ENCODE results near the gene RUNX2.

RUNX2 gene

GRCh38 chr6:45344900-45345299, 16.8 kb downstream of the RUNX2 start:
- H3K27ac ChIP-seq (ENCODE audit: low read depth, low read length), result no peak overlapping the region
- no peak overlapping the region for H3K9ac ChIP-seq (ENCODE audit: low read length in 5 of 5)
- H3K9me3 ChIP-seq (ENCODE audit: control insufficient read depth in 5 of 5, low read length in 5 of 5), result no peaks in the 10 kb centered on the region
- H3K4me1 ChIP-seq (ENCODE audit: control insufficient read depth in 5 of 5, insufficient read depth in 5 of 5, low read length in 5 of 5), result no peaks in the 10 kb centered on the region
- H3K4me3 ChIP-seq (ENCODE audit: low read depth in 1 of 5, low read length in 5 of 5), result no peak overlapping the region
- H3K36me3 ChIP-seq (ENCODE audit: control insufficient read depth in 5 of 5, insufficient read depth in 5 of 5, low read length in 5 of 5), result no peaks in the 10 kb centered on the region
- H3K27me3 ChIP-seq (ENCODE audit: control insufficient read depth in 5 of 5, insufficient read depth in 4 of 5, low read length in 5 of 5), result no peaks in the 10 kb centered on the region

GRCh38 chr6:45350186-45350710, 22.1 kb downstream of the RUNX2 start:
- Histone ChIP-seq H3K9me3 (ENCODE audit: control insufficient read depth in 5 of 5, low read length in 5 of 5) (no peaks in the 10 kb centered on the region), H3K9ac (ENCODE audit: low read length in 5 of 5) (no peak overlapping the region), H3K4me3 (ENCODE audit: low read depth in 1 of 5, low read length in 5 of 5) (no peak overlapping the region), H3K4me1 (ENCODE audit: control insufficient read depth in 5 of 5, insufficient read depth in 5 of 5, low read length in 5 of 5) (no peaks in the 10 kb centered on the region), H3K27me3 (ENCODE audit: control insufficient read depth in 5 of 5, insufficient read depth in 4 of 5, low read length in 5 of 5) (no peaks in the 10 kb centered on the region), H3K27ac (ENCODE audit: low read depth, low read length) (no peak overlapping the region), H3K36me3 (ENCODE audit: control insufficient read depth in 5 of 5, insufficient read depth in 5 of 5, low read length in 5 of 5) (no peaks in the 10 kb centered on the region)

- no peak overlapping the region for H3K9ac ChIP-seq (ENCODE audit: low read length in 5 of 5)
- H3K4me1 ChIP-seq (ENCODE audit: control insufficient read depth in 5 of 5, insufficient read depth in 5 of 5, low read length in 5 of 5), result no peaks in the 10 kb centered on the region
These were observed 22.9 kb downstream of the RUNX2 start for GRCh38 chr6:45351076-45351475.

GRCh38 chr6:45351667-45352066, 23.5 kb downstream of the RUNX2 start:
- Histone ChIP-seq H3K4me3 (ENCODE audit: low read depth in 1 of 5, low read length in 5 of 5) (no peak overlapping the region), H3K4me1 (ENCODE audit: control insufficient read depth in 5 of 5, insufficient read depth in 5 of 5, low read length in 5 of 5) (no peaks in the 10 kb centered on the region), H3K9me3 (ENCODE audit: control insufficient read depth in 5 of 5, low read length in 5 of 5) (no peaks in the 10 kb centered on the region), H3K9ac (ENCODE audit: low read length in 5 of 5) (no peak overlapping the region), H3K36me3 (ENCODE audit: control insufficient read depth in 5 of 5, insufficient read depth in 5 of 5, low read length in 5 of 5) (no peaks in the 10 kb centered on the region), H3K27me3 (ENCODE audit: control insufficient read depth in 5 of 5, insufficient read depth in 4 of 5, low read length in 5 of 5) (no peaks in the 10 kb centered on the region), H3K27ac (ENCODE audit: low read depth, low read length) (no peak overlapping the region)

More at GRCh38 chr6:45351076-45351475, 22.9 kb downstream of the RUNX2 start:
- no peaks in the 10 kb centered on the region for H3K9me3 ChIP-seq (ENCODE audit: control insufficient read depth in 5 of 5, low read length in 5 of 5)
- no peaks in the 10 kb centered on the region for H3K36me3 ChIP-seq (ENCODE audit: control insufficient read depth in 5 of 5, insufficient read depth in 5 of 5, low read length in 5 of 5)
- H3K27ac ChIP-seq (ENCODE audit: low read depth, low read length), result no peak overlapping the region
- no peak overlapping the region for H3K4me3 ChIP-seq (ENCODE audit: low read depth in 1 of 5, low read length in 5 of 5)
- H3K27me3 ChIP-seq (ENCODE audit: control insufficient read depth in 5 of 5, insufficient read depth in 4 of 5, low read length in 5 of 5), result no peaks in the 10 kb centered on the region

- H3K9ac ChIP-seq (ENCODE audit: low read length in 5 of 5), result no peak overlapping the region
- H3K4me1 ChIP-seq (ENCODE audit: control insufficient read depth in 5 of 5, insufficient read depth in 5 of 5, low read length in 5 of 5), result no peaks in the 10 kb centered on the region
- H3K9me3 ChIP-seq (ENCODE audit: control insufficient read depth in 5 of 5, low read length in 5 of 5), result no peaks in the 10 kb centered on the region
- H3K27ac ChIP-seq (ENCODE audit: low read depth, low read length), result no peak overlapping the region
- H3K27me3 ChIP-seq (ENCODE audit: control insufficient read depth in 5 of 5, insufficient read depth in 4 of 5, low read length in 5 of 5), result no peaks in the 10 kb centered on the region
- H3K4me3 ChIP-seq (ENCODE audit: low read depth in 1 of 5, low read length in 5 of 5), result no peak overlapping the region
- H3K36me3 ChIP-seq (ENCODE audit: control insufficient read depth in 5 of 5, insufficient read depth in 5 of 5, low read length in 5 of 5), result no peaks in the 10 kb centered on the region
These were observed 25.5 kb downstream of the RUNX2 start for GRCh38 chr6:45353654-45354053.

- Histone ChIP-seq H3K9ac (ENCODE audit: low read length in 5 of 5) (no peak overlapping the region), H3K4me1 (ENCODE audit: control insufficient read depth in 5 of 5, insufficient read depth in 5 of 5, low read length in 5 of 5) (no peaks in the 10 kb centered on the region), H3K4me3 (ENCODE audit: low read depth in 1 of 5, low read length in 5 of 5) (no peak overlapping the region)
These were observed 36.3 kb downstream of the RUNX2 start for GRCh38 chr6:45364466-45364865.

GRCh38 chr6:45365036-45365435, 36.9 kb downstream of the RUNX2 start:
- Histone ChIP-seq H3K4me3 (ENCODE audit: low read depth in 1 of 5, low read length in 5 of 5) (no peak overlapping the region), H3K9ac (ENCODE audit: low read length in 5 of 5) (no peak overlapping the region), H3K27ac (ENCODE audit: low read depth, low read length) (no peak overlapping the region), H3K9me3 (ENCODE audit: control insufficient read depth in 5 of 5, low read length in 5 of 5) (no peaks in the 10 kb centered on the region), H3K4me1 (ENCODE audit: control insufficient read depth in 5 of 5, insufficient read depth in 5 of 5, low read length in 5 of 5) (no peaks in the 10 kb centered on the region), H3K27me3 (ENCODE audit: control insufficient read depth in 5 of 5, insufficient read depth in 4 of 5, low read length in 5 of 5) (no peaks in the 10 kb centered on the region), H3K36me3 (ENCODE audit: control insufficient read depth in 5 of 5, insufficient read depth in 5 of 5, low read length in 5 of 5) (no peaks in the 10 kb centered on the region)

More at GRCh38 chr6:45364466-45364865, 36.3 kb downstream of the RUNX2 start:
- H3K27ac ChIP-seq (ENCODE audit: low read depth, low read length), result no peak overlapping the region
- no peaks in the 10 kb centered on the region for H3K36me3 ChIP-seq (ENCODE audit: control insufficient read depth in 5 of 5, insufficient read depth in 5 of 5, low read length in 5 of 5)
- H3K9me3 ChIP-seq (ENCODE audit: control insufficient read depth in 5 of 5, low read length in 5 of 5), result no peaks in the 10 kb centered on the region
- no peaks in the 10 kb centered on the region for H3K27me3 ChIP-seq (ENCODE audit: control insufficient read depth in 5 of 5, insufficient read depth in 4 of 5, low read length in 5 of 5)

- H3K36me3 ChIP-seq (ENCODE audit: control insufficient read depth in 5 of 5, insufficient read depth in 5 of 5, low read length in 5 of 5), result no peaks in the 10 kb centered on the region
- H3K4me3 ChIP-seq (ENCODE audit: low read depth in 1 of 5, low read length in 5 of 5), result no peak overlapping the region
- no peaks in the 10 kb centered on the region for H3K9me3 ChIP-seq (ENCODE audit: control insufficient read depth in 5 of 5, low read length in 5 of 5)
- no peaks in the 10 kb centered on the region for H3K27me3 ChIP-seq (ENCODE audit: control insufficient read depth in 5 of 5, insufficient read depth in 4 of 5, low read length in 5 of 5)
- H3K9ac ChIP-seq (ENCODE audit: low read length in 5 of 5), result no peak overlapping the region
- no peak overlapping the region for H3K27ac ChIP-seq (ENCODE audit: low read depth, low read length)
- no peaks in the 10 kb centered on the region for H3K4me1 ChIP-seq (ENCODE audit: control insufficient read depth in 5 of 5, insufficient read depth in 5 of 5, low read length in 5 of 5)
These were observed 38.4 kb downstream of the RUNX2 start for GRCh38 chr6:45366534-45366933.

GRCh38 chr6:45367999-45368398, 39.9 kb downstream of the RUNX2 start:
- Histone ChIP-seq H3K27me3 (ENCODE audit: control insufficient read depth in 5 of 5, insufficient read depth in 4 of 5, low read length in 5 of 5) (no peaks in the 10 kb centered on the region), H3K4me3 (ENCODE audit: low read depth in 1 of 5, low read length in 5 of 5) (no peak overlapping the region), H3K4me1 (ENCODE audit: control insufficient read depth in 5 of 5, insufficient read depth in 5 of 5, low read length in 5 of 5) (no peaks in the 10 kb centered on the region), H3K36me3 (ENCODE audit: control insufficient read depth in 5 of 5, insufficient read depth in 5 of 5, low read length in 5 of 5) (no peaks in the 10 kb centered on the region), H3K9ac (ENCODE audit: low read length in 5 of 5) (no peak overlapping the region), H3K27ac (ENCODE audit: low read depth, low read length) (no peak overlapping the region), H3K9me3 (ENCODE audit: control insufficient read depth in 5 of 5, low read length in 5 of 5) (no peaks in the 10 kb centered on the region)

- Histone ChIP-seq H3K9ac (ENCODE audit: low read length in 5 of 5) (no peak overlapping the region), H3K4me3 (ENCODE audit: low read depth in 1 of 5, low read length in 5 of 5) (no peak overlapping the region), H3K36me3 (ENCODE audit: control insufficient read depth in 5 of 5, insufficient read depth in 5 of 5, low read length in 5 of 5) (no peaks in the 10 kb centered on the region), H3K4me1 (ENCODE audit: control insufficient read depth in 5 of 5, insufficient read depth in 5 of 5, low read length in 5 of 5) (no peaks in the 10 kb centered on the region), H3K27me3 (ENCODE audit: control insufficient read depth in 5 of 5, insufficient read depth in 4 of 5, low read length in 5 of 5) (no peaks in the 10 kb centered on the region), H3K9me3 (ENCODE audit: control insufficient read depth in 5 of 5, low read length in 5 of 5) (no peaks in the 10 kb centered on the region), H3K27ac (ENCODE audit: low read depth, low read length) (no peak overlapping the region)
These were observed 41.7 kb downstream of the RUNX2 start for GRCh38 chr6:45369870-45370269.

All from subcutaneous abdominal adipose tissue (tissue), 5 donors.